VCaP (cell line): ENCODE measurements around the gene PTRHD1.

Experiments
- H3K27ac ChIP-seq: fragments of 450-650 bp; 2 replicates; pipeline ENCODE4 v1.5.1; 2017
- TF ChIP-seq, protein P1 (sequence below): fragments of 450-650 bp; conservative IDR thresholded peaks from 2 replicates; pipeline ENCODE4 v1.5.1; 2017; ENCODE audit warnings: mild to moderate bottlenecking, moderate library complexity

PTRHD1 gene

DNA sequence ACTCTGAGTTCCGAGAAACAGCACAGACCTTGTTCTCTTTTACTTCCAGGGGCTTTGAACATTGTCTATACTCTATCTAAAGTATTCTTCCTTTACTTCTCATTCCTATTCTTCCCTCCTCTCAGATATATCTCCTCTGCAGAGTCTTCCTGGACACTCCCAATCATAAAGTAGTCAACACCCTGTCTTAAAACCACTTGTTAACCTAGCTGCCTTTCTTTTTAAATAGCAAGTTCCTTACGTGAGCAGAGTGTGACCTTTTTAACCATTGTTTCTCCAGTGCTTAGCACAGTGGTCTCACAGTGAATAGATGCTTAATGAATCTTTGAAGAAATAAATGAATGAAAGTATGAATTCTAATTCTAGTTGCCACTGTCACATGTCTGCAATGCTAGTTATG, 47.4 kb downstream of the PTRHD1 start:
- TF ChIP-seq, protein P1, sequence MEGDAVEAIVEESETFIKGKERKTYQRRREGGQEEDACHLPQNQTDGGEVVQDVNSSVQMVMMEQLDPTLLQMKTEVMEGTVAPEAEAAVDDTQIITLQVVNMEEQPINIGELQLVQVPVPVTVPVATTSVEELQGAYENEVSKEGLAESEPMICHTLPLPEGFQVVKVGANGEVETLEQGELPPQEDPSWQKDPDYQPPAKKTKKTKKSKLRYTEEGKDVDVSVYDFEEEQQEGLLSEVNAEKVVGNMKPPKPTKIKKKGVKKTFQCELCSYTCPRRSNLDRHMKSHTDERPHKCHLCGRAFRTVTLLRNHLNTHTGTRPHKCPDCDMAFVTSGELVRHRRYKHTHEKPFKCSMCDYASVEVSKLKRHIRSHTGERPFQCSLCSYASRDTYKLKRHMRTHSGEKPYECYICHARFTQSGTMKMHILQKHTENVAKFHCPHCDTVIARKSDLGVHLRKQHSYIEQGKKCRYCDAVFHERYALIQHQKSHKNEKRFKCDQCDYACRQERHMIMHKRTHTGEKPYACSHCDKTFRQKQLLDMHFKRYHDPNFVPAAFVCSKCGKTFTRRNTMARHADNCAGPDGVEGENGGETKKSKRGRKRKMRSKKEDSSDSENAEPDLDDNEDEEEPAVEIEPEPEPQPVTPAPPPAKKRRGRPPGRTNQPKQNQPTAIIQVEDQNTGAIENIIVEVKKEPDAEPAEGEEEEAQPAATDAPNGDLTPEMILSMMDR: no peak
- no peak overlapping the region for H3K27ac ChIP-seq

DNA sequence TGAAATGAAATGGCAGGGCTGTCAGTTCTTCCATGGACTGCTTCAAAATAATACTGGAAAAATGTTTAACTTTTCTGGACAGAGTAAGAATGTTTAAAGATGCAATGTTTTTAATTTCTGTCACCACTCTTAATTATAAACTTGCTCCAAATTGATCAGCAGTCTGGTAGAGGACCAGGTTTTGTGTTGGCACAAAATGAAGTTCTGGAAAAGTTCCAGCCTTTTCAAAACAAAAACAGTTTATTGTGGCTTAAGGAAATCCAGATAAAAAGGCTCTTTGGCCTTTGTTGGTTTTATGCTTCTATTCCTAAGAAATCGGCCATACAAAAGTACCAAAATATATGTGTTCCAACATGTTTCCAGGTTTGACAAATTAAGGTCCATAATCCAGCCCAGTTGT, 48.8 kb downstream of the PTRHD1 start:
- TF ChIP-seq, protein P1: no peak
- no peak overlapping the region for H3K27ac ChIP-seq

DNA sequence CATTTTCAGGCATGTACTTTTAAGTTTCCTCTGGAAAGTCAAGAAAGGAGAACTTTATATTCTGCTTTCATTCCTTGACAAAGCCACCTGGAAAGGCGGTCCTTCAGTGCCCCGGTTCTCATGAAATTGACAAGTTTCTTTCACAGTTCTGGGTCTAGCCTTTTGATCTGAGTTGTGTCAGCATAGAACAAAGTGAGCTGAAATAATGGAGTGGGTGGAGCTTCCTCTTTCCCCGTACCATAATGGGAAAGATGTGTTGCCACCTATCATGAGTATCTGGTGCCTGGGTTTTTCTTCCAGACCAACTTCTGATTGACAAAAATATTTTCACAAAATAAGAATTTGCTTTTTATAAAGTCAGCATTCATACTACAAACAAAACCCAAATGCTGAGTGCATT, 49.3 kb downstream of the PTRHD1 start:
- H3K27ac ChIP-seq: no peak overlapping the region
- TF ChIP-seq, protein P1: no peak

DNA sequence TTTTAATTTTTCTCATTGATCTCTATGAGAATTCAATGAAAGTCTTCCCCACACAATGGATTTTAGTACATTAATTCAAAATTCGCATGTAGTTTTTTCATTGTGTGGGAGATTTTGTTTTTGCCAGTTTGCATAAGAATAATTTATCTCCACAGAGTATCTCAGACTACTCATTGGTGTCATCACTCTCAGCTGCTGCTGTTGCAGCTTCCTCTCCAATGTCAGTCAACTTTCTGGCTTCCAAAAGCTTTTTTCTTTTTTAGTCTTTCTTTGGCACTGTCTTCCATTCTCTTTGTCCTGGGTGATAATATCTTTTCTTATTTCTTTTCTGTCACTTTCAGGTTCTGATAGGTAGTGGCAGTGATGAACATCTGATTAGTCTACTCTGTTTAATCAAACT, 50.5 kb downstream of the PTRHD1 start:
- TF ChIP-seq, protein P1: no peak
- H3K27ac ChIP-seq: no peak overlapping the region

DNA sequence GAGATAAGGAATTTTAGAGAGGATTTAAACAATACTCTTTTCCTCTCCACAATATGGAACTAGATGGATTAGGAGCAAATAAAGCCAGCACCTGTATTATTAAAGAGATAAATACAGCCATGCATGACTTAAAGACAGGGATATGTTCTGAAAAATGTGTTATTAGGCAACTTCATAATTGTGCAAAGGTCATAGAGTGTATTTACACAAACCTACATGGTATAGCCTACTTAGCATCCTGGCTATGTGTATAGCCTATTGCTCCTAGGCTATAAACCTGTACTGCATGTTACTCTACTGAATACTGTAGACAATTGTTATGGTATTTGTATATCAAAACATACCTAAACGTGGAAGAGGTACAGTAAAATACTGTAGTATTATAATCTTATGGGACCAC, 53.0 kb downstream of the PTRHD1 start:
- no peak overlapping the region for H3K27ac ChIP-seq
- TF ChIP-seq, protein P1: no peak
